Natural killer cell (primary cell): ENCODE data around the gene CNBP. TPM values are rescaled to one million over a fixed set of nuclear protein-coding genes. Genes with fewer than 3 reads are reported as not detected.
"Not testable (repeated sequence)": the region's sequence is repeated elsewhere in the genome, so short reads cannot be mapped to it uniquely, and the experiment has no call there.

Experiments
- ATAC-seq, 3 donors: fragments of 150-1000 bp in 2 of 3; fragments of 200-7000 bp in 1 of 3; cut with Tn5 transposase; 1 replicate in 1 of 3; 2 replicates in 2 of 3; pipeline ENCODE4 v1.10.0; 2021; ENCODE audit warnings: mild to moderate bottlenecking in 2 of 3, moderate library complexity in 2 of 3
- DNase-seq, 2 donors: peaks; one replicate each; pipeline versions ENCODE4 v3.0.0 to v3.0.0-alpha.2; 2013 to 2021; ENCODE audit warnings: mixed read lengths in 1 of 2
- H3K27ac ChIP-seq: one replicate; pipeline ENCODE4 v1.5.1; 2013; ENCODE audit warnings: mild to moderate bottlenecking, low read length
- H3K27me3 ChIP-seq: one replicate; pipeline ENCODE4 v1.6.1; 2013; ENCODE audit warnings: low read length; ENCODE audit not compliant: control insufficient read depth, insufficient read depth
- H3K36me3 ChIP-seq: one replicate; pipeline ENCODE4 v1.6.1; 2013; ENCODE audit warnings: low read length; ENCODE audit not compliant: control insufficient read depth, insufficient read depth
- H3K4me1 ChIP-seq: one replicate; pipeline ENCODE4 v1.6.1; 2013; ENCODE audit warnings: low read length; ENCODE audit not compliant: control insufficient read depth, insufficient read depth
- H3K4me3 ChIP-seq: one replicate; pipeline ENCODE4 v1.5.1; 2013; ENCODE audit warnings: low read length
- H3K9me3 ChIP-seq: one replicate; pipeline ENCODE4 v1.6.1; 2013; ENCODE audit warnings: low read length; ENCODE audit not compliant: control insufficient read depth, insufficient read depth
- H3K27ac Mint-ChIP-seq, 2 donors: one replicate each; pipeline ENCODE4 v1.8.0; 2022; ENCODE audit warnings: mild to moderate bottlenecking in 2 of 2, mixed read lengths in 2 of 2, moderate library complexity in 1 of 2
- H3K27me3 Mint-ChIP-seq, 2 donors: one replicate each; pipeline ENCODE4 v1.8.0; 2022; ENCODE audit warnings: low read depth in 2 of 2, mixed read lengths in 2 of 2
- H3K36me3 Mint-ChIP-seq: one replicate; pipeline ENCODE4 v1.8.0; 2022; ENCODE audit warnings: mixed read lengths
- H3K4me1 Mint-ChIP-seq, 2 donors: one replicate each; pipeline ENCODE4 v1.8.0; 2022; ENCODE audit warnings: mixed read lengths in 2 of 2
- H3K4me3 Mint-ChIP-seq: one replicate; pipeline ENCODE4 v1.8.0; 2022; ENCODE audit warnings: mild to moderate bottlenecking, moderate library complexity, mixed read lengths
- H3K9me3 Mint-ChIP-seq, 2 donors: one replicate each; pipeline ENCODE4 v1.8.0; 2022; ENCODE audit warnings: mixed read lengths in 2 of 2
- CTCF ChIP-seq: fragments of 200-600 bp; IDR thresholded peaks from one replicate; pipeline ENCODE4 v1.8.0; 2022; ENCODE audit warnings: antibody characterized with exemption
- WGBS: methylation state at CpG from one replicate; pipeline ENCODE4 v1.1.7; 2013; ENCODE audit warnings: missing lambda C conversion rate; ENCODE audit not compliant: insufficient coverage; 5-methylcytosine and 5-hydroxymethylcytosine counted together
- intact Hi-C: fragments of 100-400 bp; cut with micrococcal nuclease; formaldehyde crosslinking; loops from one replicate; pipeline ENCODE4 v1.14.2; 2022
- total RNA-seq, 4 donors: library from RNA; stranded (reverse); fragments of 120-200 nt in 1 of 4; gene quantifications; one replicate each; pipeline versions ENCODE4 v1.2.3 to v1.2.4, GENCODE V29; 2013 to 2022

CNBP gene
- total RNA-seq, 3 donors from 2014 or later (not counting 1 experiment from before 2014, with no cell fraction given), result 202 to 223 (median 211) TPM

GRCh38 chr3:129166579-129167332, 16.9 kb downstream of the CNBP start:
- H3K27me3 ChIP-seq, result no peaks in the 10 kb centered on the region
- no peak for DNase-seq
- Mint-ChIP-seq H3K27me3 (no peaks in the 10 kb centered on the region), H3K27ac (peak overlapping the region in 1 of 2 donors; percentile 11), H3K4me3 (no peak overlapping the region), H3K36me3 (peaks cover 19% of the 10 kb centered on the region), H3K4me1 (peaks cover 15 to 25% of the 10 kb centered on the region in 2 donors), H3K9me3 (no peaks in the 10 kb centered on the region)
- H3K36me3 ChIP-seq, result peaks cover 49% of the 10 kb centered on the region
- intact Hi-C loops, result no loop called here
- no peak for ATAC-seq
- no peak for TF ChIP-seq CTCF
- H3K4me3 ChIP-seq, result no peak overlapping the region
- H3K4me1 ChIP-seq, result peaks cover 8% of the 10 kb centered on the region
- no peak overlapping the region for H3K27ac ChIP-seq
- WGBS, result 94% methylated on average over 13 of the region's 15 CpGs
- no peaks in the 10 kb centered on the region for H3K9me3 ChIP-seq

- WGBS, result 97% methylated on average over 8 of the region's 8 CpGs
- intact Hi-C loops, H3K4me3 Mint-ChIP-seq, H3K4me3 ChIP-seq, H3K4me1 ChIP-seq, H3K9me3 Mint-ChIP-seq, H3K27ac ChIP-seq, H3K27me3 ChIP-seq, ATAC-seq, DNase-seq, H3K27me3 Mint-ChIP-seq, H3K9me3 ChIP-seq: not testable (repeated sequence)
- H3K36me3 ChIP-seq, result peaks cover 38% of the 10 kb centered on the region
- H3K27ac Mint-ChIP-seq, result peak overlapping the region in 1 of 2 donors; percentile 49
- H3K36me3 Mint-ChIP-seq, result peaks cover 12% of the 10 kb centered on the region
- peaks cover 18 to 27% of the 10 kb centered on the region in 2 donors for H3K4me1 Mint-ChIP-seq
These were observed 18.1 kb downstream of the CNBP start for GRCh38 chr3:129165594-129165993.

GRCh38 chr3:129164500-129164899, 19.2 kb downstream of the CNBP start:
- 97% methylated on average over 5 of the region's 7 CpGs for WGBS
- no peaks in the 10 kb centered on the region for H3K9me3 Mint-ChIP-seq
- no peaks in the 10 kb centered on the region for H3K27me3 Mint-ChIP-seq

More at GRCh38 chr3:129164500-129164899, 19.2 kb downstream of the CNBP start:
- H3K27ac Mint-ChIP-seq, result peak overlapping the region in 1 of 2 donors; percentile 49
- Histone ChIP-seq H3K27me3 (no peaks in the 10 kb centered on the region), H3K4me3 (no peak overlapping the region), H3K9me3 (no peaks in the 10 kb centered on the region), H3K4me1 (peaks cover 15% of the 10 kb centered on the region), H3K36me3 (peaks cover 27% of the 10 kb centered on the region), H3K27ac (no peak overlapping the region)
- intact Hi-C loops, result no loop called here
- no peak overlapping the region for H3K4me3 Mint-ChIP-seq
- no peak for TF ChIP-seq CTCF
- ATAC-seq, result no peak
- DNase-seq, result no peak
- peaks cover 3% of the 10 kb centered on the region for H3K36me3 Mint-ChIP-seq
- peaks cover 29 to 34% of the 10 kb centered on the region in 2 donors for H3K4me1 Mint-ChIP-seq
